Lung (tissue), 12 donors: ENCODE measurements around the gene DHCR24. TPM values are rescaled to one million over a fixed set of nuclear protein-coding genes. Genes with fewer than 3 reads are reported as not detected.

ENCODE experiments used
- ATAC-seq: fragments of 200-7000 bp; cut with Tn5 transposase; one replicate; pipeline ENCODE4 v1.9.1; 2020; ENCODE audit warnings: moderate number of reproducible peaks; ENCODE audit not compliant: insufficient read depth, low FRiP score
- DNase-seq, 3 donors: peaks; one replicate each; pipeline ENCODE4 v3.0.0-alpha.2; 2013 to 2017
- H3K27ac ChIP-seq, 2 donors: one replicate each; pipeline ENCODE4 v1.5.1; 2013; ENCODE audit warnings: mild to moderate bottlenecking in 2 of 2, moderate library complexity in 2 of 2, control low read depth in 1 of 2, inconsistent platforms in 1 of 2, low read depth in 1 of 2, low read length in 1 of 2
- H3K27me3 ChIP-seq, 3 donors: one replicate each; pipeline ENCODE4 v1.5.1; 2013; ENCODE audit warnings: low read length in 2 of 3; ENCODE audit not compliant: control insufficient read depth in 3 of 3, insufficient read depth in 3 of 3
- H3K36me3 ChIP-seq, 4 donors: one replicate each; pipeline ENCODE4 v1.5.1; 2013; ENCODE audit warnings: low read length in 4 of 4, mild to moderate bottlenecking in 1 of 4, moderate library complexity in 1 of 4; ENCODE audit not compliant: control insufficient read depth in 4 of 4, insufficient read depth in 4 of 4
- H3K4me1 ChIP-seq, 5 donors: one replicate each; pipeline ENCODE4 v1.5.1; 2013; ENCODE audit warnings: low read length in 5 of 5, mild to moderate bottlenecking in 2 of 5, moderate library complexity in 1 of 5; ENCODE audit not compliant: control insufficient read depth in 5 of 5, insufficient read depth in 5 of 5
- H3K4me3 ChIP-seq: one replicate; pipeline ENCODE4 v1.5.1; 2013; ENCODE audit warnings: mild to moderate bottlenecking, control low read depth, moderate library complexity
- H3K9ac ChIP-seq, 2 donors: one replicate each; pipeline ENCODE4 v1.5.1; 2013; ENCODE audit warnings: low read length in 2 of 2, control low read depth in 1 of 2; ENCODE audit not compliant: insufficient read depth in 1 of 2
- H3K9me3 ChIP-seq, 4 donors: one replicate each; pipeline ENCODE4 v1.5.1; 2013; ENCODE audit warnings: low read length in 3 of 4, mild to moderate bottlenecking in 1 of 4, moderate library complexity in 1 of 4; ENCODE audit not compliant: control insufficient read depth in 4 of 4, insufficient read depth in 3 of 4
- CTCF ChIP-seq: IDR thresholded peaks from 2 replicates; pipeline ENCODE4 v1.5.1; 2012; ENCODE audit warnings: mild to moderate bottlenecking; ENCODE audit errors: control extremely low read depth, extremely low read depth
- WGBS, 2 donors: extraction: QIAGEN DNeasy Blood & Tissue Kit; methylation state at CpG; one replicate each; pipeline ENCODE4 v1.1.7; 2013; 5-methylcytosine and 5-hydroxymethylcytosine counted together
- polyA plus RNA-seq, 2 donors: library from polyadenylated mRNA; stranded (reverse); fragments of 200-250 nt; gene quantifications; one replicate each; pipeline ENCODE4 v1.2.1, GENCODE V29; 2013
- total RNA-seq, 2 donors: library from RNA; depleted of rRNA in 1 of 2; stranded (reverse); fragments of >200 nt in 1 of 2; gene quantifications; one replicate each; pipeline ENCODE4 v1.2.1, GENCODE V29; 2014 to 2021
- donor health status: control.
- donor health status: control.
- donor health status: Bipolar disorder and iron deficiency.
- donor health status: healthy.
- donor health status: DM: yes; HTN: yes; CAD: no.

DHCR24 gene
- total and polyA plus RNA-seq, 4 donors, result 269 to 735 (median 436) TPM

- H3K4me1 ChIP-seq, result peaks cover 0 to 3% (median 0%) of the 10 kb centered on the region in 5 donors
- no peak for TF ChIP-seq CTCF
- no peak overlapping the region for H3K4me3 ChIP-seq
- DNase-seq (no peak), ATAC-seq (no peak)
- H3K36me3 ChIP-seq, result no peaks in the 10 kb centered on the region
- H3K9me3 ChIP-seq, result no peaks in the 10 kb centered on the region
- peaks cover 0 to 3% (median 0%) of the 10 kb centered on the region in 3 donors for H3K27me3 ChIP-seq
- no peak overlapping the region for H3K27ac ChIP-seq
- WGBS, 2 donors, result 88 to 97% methylated on average over 7 of the region's 7 CpGs
- H3K9ac ChIP-seq, result no peak overlapping the region
These were observed 79.2 kb downstream of the DHCR24 start for GRCh38 chr1:54807756-54808155.

GRCh38 chr1:54806931-54807611 lies 79.9 kb downstream of the DHCR24 start:
- 73 to 84% methylated on average over 11 of the region's 11 CpGs for WGBS, 2 donors
- Histone ChIP-seq H3K4me3 (no peak overlapping the region), H3K9ac (no peak overlapping the region)

GRCh38 chr1:54805981-54806381 lies 81.0 kb downstream of the DHCR24 start:
- Histone ChIP-seq H3K9ac (no peak overlapping the region), H3K4me1 (peaks cover 0 to 9% (median 0%) of the 10 kb centered on the region in 5 donors), H3K36me3 (no peaks in the 10 kb centered on the region), H3K4me3 (no peak overlapping the region), H3K9me3 (no peaks in the 10 kb centered on the region), H3K27ac (no peak overlapping the region), H3K27me3 (peaks cover 3 to 11% (median 6%) of the 10 kb centered on the region in 3 donors)
- ATAC-seq (no peak), DNase-seq (no peak)
- TF ChIP-seq CTCF, result no peak
- WGBS, 2 donors, result 77 to 89% methylated on average over 35 of the region's 35 CpGs

More at GRCh38 chr1:54806931-54807611, 79.9 kb downstream of the DHCR24 start:
- no peak for TF ChIP-seq CTCF
- Histone ChIP-seq H3K9me3 (no peaks in the 10 kb centered on the region), H3K4me1 (peaks cover 0 to 3% (median 0%) of the 10 kb centered on the region in 5 donors), H3K36me3 (no peaks in the 10 kb centered on the region), H3K27me3 (peaks cover 0 to 3% (median 0%) of the 10 kb centered on the region in 3 donors), H3K27ac (no peak overlapping the region)
- ATAC-seq (no peak), DNase-seq (no peak)
